K562 (cell line): Measurements from ENCODE around the gene ZNF71. TPM values are rescaled to one million over a fixed set of nuclear protein-coding genes. Genes with fewer than 3 reads are reported as not detected.

Experiments used
- ATAC-seq: fragments of 200-7000 bp; cut with Tn5 transposase; 3 replicates; pipeline ENCODE4 v1.9.1; 2020; ENCODE audit warnings: moderate library complexity
- BruUV-seq: library from RNA; stranded (reverse); fragments of 400-500 nt; replicated peaks from 2 replicates; lab custom pipeline; 2021; lab: Mats Ljungman, UMichigan
- CTCF ChIA-PET: fragments of 300-600 bp; formaldehyde crosslinking; extraction: SDS; loops from one replicate; lab custom pipeline; 2021; ENCODE audit warnings: low intra/inter-chr PET ratio; lab: Yijun Ruan, JAX
- POLR2A ChIA-PET: fragments of 300-600, 350-650 bp; sonication (Branson Sonifier 250); formaldehyde crosslinking; extraction: SDS; loops from one replicate; lab custom pipeline; 2021; ENCODE audit warnings: antibody characterized with exemption, inconsistent platforms; lab: Yijun Ruan, JAX
- DNase-seq, 4 experiments: peaks; one replicate each; pipeline versions ENCODE4 v3.0.0 to v3.0.0-alpha.2; 2011 to 2018; ENCODE audit warnings: low spot score in 3 of 4, mixed read lengths in 3 of 4; ENCODE audit errors: extremely low read depth in 1 of 4
- FAIRE-seq: peaks from 2 replicates; lab custom pipeline; 2011; peaks lifted over from hg19 to GRCh38; lab: Jason Lieb, UNC
- H2AFZ ChIP-seq: 2 replicates; pipeline ENCODE4 v1.6.0; 2011; ENCODE audit warnings: low read depth, low read length, control low read depth, inconsistent platforms
- H3K27ac ChIP-seq: fragments of 200-600 bp; 3 replicates; pipeline ENCODE4 v1.8.0; 2011; ENCODE audit warnings: low read depth, mild to moderate bottlenecking, control low read depth, inconsistent platforms, low read length, moderate library complexity, mixed read lengths; ENCODE audit errors: extremely low read depth
- H3K27me3 ChIP-seq, 2 experiments: fragments of 300-600 bp in 1 of 2; 2 replicates in 1 of 2; 3 replicates in 1 of 2; pipeline versions ENCODE4 v1.6.0 to v1.8.0; 2011; ENCODE audit warnings: inconsistent platforms in 2 of 2, low read length in 2 of 2, mild to moderate bottlenecking in 1 of 2, mixed read lengths in 1 of 2, moderate library complexity in 1 of 2; ENCODE audit not compliant: control insufficient read depth in 2 of 2, insufficient read depth in 2 of 2
- H3K36me3 ChIP-seq: fragments of 300-600 bp; 3 replicates; pipeline ENCODE4 v1.8.0; 2011; ENCODE audit warnings: mild to moderate bottlenecking, low read length, inconsistent platforms; ENCODE audit not compliant: control insufficient read depth, insufficient read depth
- H3K4me1 ChIP-seq, 2 experiments: fragments of 200-600 bp in 1 of 2; replicated peaks in 1 of 2; 2 replicates in 1 of 2; 3 replicates in 1 of 2; pipeline versions ENCODE4 v1.5.1 to v1.8.0; 2011; ENCODE audit warnings: inconsistent platforms in 2 of 2, low read length in 2 of 2, mild to moderate bottlenecking in 1 of 2, mixed read lengths in 1 of 2, moderate library complexity in 1 of 2; ENCODE audit not compliant: control insufficient read depth in 2 of 2, insufficient read depth in 2 of 2
- H3K4me2 ChIP-seq: 2 replicates; pipeline ENCODE4 v1.6.1; 2011; ENCODE audit warnings: low read length, control low read depth, inconsistent platforms, mixed read lengths; ENCODE audit not compliant: insufficient read depth
- H3K4me3 ChIP-seq: fragments of 200-600 bp; sonication (generic), shearing (Covaris generic); 2 replicates; pipeline ENCODE4 v1.5.1; 2016; ENCODE audit warnings: control low read depth, inconsistent platforms
- H3K79me2 ChIP-seq: fragments of 200-600 bp; 3 replicates; pipeline ENCODE4 v1.8.0; 2011; ENCODE audit warnings: low read length, inconsistent platforms; ENCODE audit not compliant: control insufficient read depth, insufficient read depth
- H3K9ac ChIP-seq, 2 experiments: 2 replicates each; pipeline versions ENCODE4 v1.6.0 to v1.6.1; 2011; ENCODE audit warnings: low read depth in 2 of 2, low read length in 2 of 2, control low read depth in 1 of 2, inconsistent platforms in 1 of 2, mild to moderate bottlenecking in 1 of 2, mixed read lengths in 1 of 2; ENCODE audit not compliant: insufficient read depth in 1 of 2
- H3K9me1 ChIP-seq: one replicate; pipeline ENCODE4 v1.6.0; 2011; ENCODE audit warnings: inconsistent platforms, mild to moderate bottlenecking, low read length, moderate library complexity; ENCODE audit not compliant: control insufficient read depth, insufficient read depth
- H3K9me3 ChIP-seq: replicated peaks from 2 replicates; pipeline ENCODE4 v1.5.1; 2011; ENCODE audit warnings: low read depth, low read length, inconsistent platforms; ENCODE audit not compliant: control insufficient read depth, insufficient read depth
- H4K20me1 ChIP-seq: replicated peaks from 2 replicates; pipeline ENCODE4 v1.6.1; 2011; ENCODE audit warnings: low read length, inconsistent platforms, mixed read lengths; ENCODE audit not compliant: control insufficient read depth, insufficient read depth
- ARID1B ChIP-seq: fragments of 450-650 bp; IDR thresholded peaks from 2 replicates; pipeline ENCODE4 v1.6.1; 2016; ENCODE audit warnings: antibody characterized with exemption, mild to moderate bottlenecking, inconsistent platforms
- BHLHE40 ChIP-seq: IDR thresholded peaks from 2 replicates; pipeline ENCODE4 v1.6.1; 2011; ENCODE audit warnings: low read length, improper control_type of control experiment
- CBFA2T3 ChIP-seq: fragments of 450-650 bp; IDR thresholded peaks from 2 replicates; pipeline ENCODE4 v1.6.1; 2017
- DPF2 ChIP-seq: fragments of 450-650 bp; IDR thresholded peaks from 2 replicates; pipeline ENCODE4 v1.6.1; 2016
- ELF2 ChIP-seq: fragments of 250-450 bp; sonication (Bioruptor Pico); IDR thresholded peaks from 2 replicates; pipeline ENCODE4 v1.5.0; 2021; ENCODE audit warnings: mild to moderate bottlenecking
- EP400 ChIP-seq: fragments of 450-650 bp; IDR thresholded peaks from 2 replicates; pipeline ENCODE4 v1.6.1; 2017; ENCODE audit warnings: antibody characterized with exemption, mild to moderate bottlenecking, moderate library complexity
- EZH2 ChIP-seq: IDR thresholded peaks from 2 replicates; pipeline ENCODE4 v1.6.1; 2012; ENCODE audit warnings: low read depth, mild to moderate bottlenecking, inconsistent platforms, low read length, borderline replicate concordance
- KAT7 ChIP-seq: sonication (generic); formaldehyde crosslinking; IDR thresholded peaks from 2 replicates; pipeline ENCODE4 v1.8.0; 2022; ENCODE audit warnings: missing genetic modification reagents, mild to moderate bottlenecking, borderline replicate concordance
- MBD2 ChIP-seq: sonication (generic); IDR thresholded peaks from 2 replicates; pipeline ENCODE4 v1.6.1; 2016; ENCODE audit warnings: low read depth, borderline replicate concordance
- MIER1 ChIP-seq: fragments of 450-650 bp; IDR thresholded peaks from 2 replicates; pipeline ENCODE4 v1.6.1; 2016; ENCODE audit warnings: antibody characterized with exemption, mild to moderate bottlenecking, low read depth
- ZNF778 ChIP-seq: fragments of 450-650 bp; formaldehyde crosslinking; IDR thresholded peaks from 2 replicates; pipeline ENCODE4 v1.4.0; 2020; ENCODE audit warnings: mild to moderate bottlenecking, moderate library complexity
- WGBS: fragments of 100-300 bp; shearing (Covaris generic); methylation state at CpG from one replicate; pipeline ENCODE4 v1.1.6; 2016; ENCODE audit warnings: low coverage, mixed read lengths; ENCODE audit not compliant: insufficient coverage; ENCODE audit errors: missing lambda C conversion rate; 5-methylcytosine and 5-hydroxymethylcytosine counted together
- in situ Hi-C: fragments of 300-500 bp; cut with MboI; formaldehyde crosslinking; loops from 4 replicates; pipeline ENCODE4 v1.15.0; 2018; ENCODE audit warnings: inconsistent platforms, mixed read lengths
- intact Hi-C: fragments of 100-400 bp; cut with micrococcal nuclease; formaldehyde crosslinking; loops from 2 replicates; pipeline ENCODE4 v1.14.2; 2022
- polyA plus RNA-seq, 8 experiments: library from polyadenylated mRNA; depleted of rRNA in 4 of 8; stranded (reverse) in 5 of 8; unstranded in 3 of 8; fragments of >200 nt; fragmentation: Nextera tagmentation in 2 of 8; fragmentation: Illumina TruSeq in 1 of 8; extraction: Ambion mirVana in 2 of 8; extraction: Trizol in 1 of 8; gene quantifications; 2 replicates each; pipeline versions ENCODE4 v1.2.1 to v1.2.3, GENCODE V29; 2011 to 2014; ENCODE audit warnings: inconsistent platforms in 1 of 8, missing spikeins in 1 of 8
- total RNA-seq, 7 experiments: library from RNA; depleted of rRNA in 6 of 7; stranded (reverse); fragments of >200 nt in 6 of 7; fragmentation: Illumina TruSeq in 2 of 7; extraction: Trizol in 2 of 7; gene quantifications; 2 replicates each; pipeline versions ENCODE4 v1.2.1 to v1.2.3, GENCODE V29; 2011 to 2021; ENCODE audit warnings: low replicate concordance in 1 of 7
- TF ChIP-seq, protein P1 (sequence below): sonication (generic); formaldehyde crosslinking; IDR thresholded peaks from 2 replicates; pipeline ENCODE4 v1.8.0; 2022; ENCODE audit warnings: mild to moderate bottlenecking, missing genetic modification reagents
- TF ChIP-seq, protein P2 (sequence below): fragments of 450-650 bp; IDR thresholded peaks from 2 replicates; pipeline ENCODE4 v1.6.1; 2016
- TF ChIP-seq, protein P3 (sequence below), 2 experiments: fragments of 450-650 bp; IDR thresholded peaks; 2 replicates each; pipeline ENCODE4 v1.6.1; 2016; ENCODE audit warnings: mild to moderate bottlenecking in 2 of 2, borderline replicate concordance in 1 of 2, low read depth in 1 of 2, moderate library complexity in 1 of 2

The ZNF71 gene
- total and polyA plus RNA-seq, 9 of the 15 experiments (the other 6 are each of a cell fraction or from before 2014, with no cell fraction given), result 0.04 to 0.13 (median 0.06) TPM; not detected in 4

DNA sequence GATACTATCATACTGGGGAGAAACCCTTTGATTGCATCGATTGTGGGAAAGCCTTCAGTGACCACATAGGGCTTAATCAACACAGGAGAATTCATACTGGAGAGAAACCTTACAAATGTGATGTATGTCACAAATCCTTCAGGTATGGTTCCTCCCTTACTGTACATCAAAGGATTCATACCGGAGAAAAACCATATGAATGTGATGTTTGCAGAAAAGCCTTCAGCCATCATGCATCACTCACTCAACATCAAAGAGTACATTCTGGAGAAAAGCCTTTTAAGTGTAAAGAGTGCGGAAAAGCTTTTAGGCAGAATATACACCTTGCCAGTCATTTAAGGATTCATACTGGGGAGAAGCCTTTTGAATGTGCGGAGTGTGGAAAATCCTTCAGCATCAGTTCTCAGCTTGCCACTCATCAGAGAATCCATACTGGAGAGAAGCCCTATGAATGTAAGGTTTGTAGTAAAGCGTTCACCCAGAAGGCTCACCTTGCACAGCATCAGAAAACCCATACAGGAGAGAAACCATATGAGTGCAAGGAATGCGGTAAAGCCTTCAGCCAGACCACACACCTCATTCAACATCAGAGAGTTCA is 40.7 kb upstream of the ZNF71 start:
- Histone ChIP-seq H3K9me1 (no peaks in the 10 kb centered on the region), H3K9ac (no peak overlapping the region), H3K27ac (no peak overlapping the region), H3K4me1 (no peaks in the 10 kb centered on the region), H4K20me1 (no peaks in the 10 kb centered on the region), H2AFZ (no peak overlapping the region), H3K4me3 (no peak overlapping the region), H3K4me2 (no peak overlapping the region), H3K79me2 (no peaks in the 10 kb centered on the region), H3K36me3 (no peaks in the 10 kb centered on the region), H3K9me3 (no peaks in the 10 kb centered on the region), H3K27me3 (no peaks in the 10 kb centered on the region)
- BruUV-seq, result no TSS peak
- DNase-seq, result no peak
- no peak for ATAC-seq
- CTCF ChIA-PET, result no interaction called here
- POLR2A ChIA-PET, result no interaction called here
- in situ Hi-C loops, result no loop called here
- no peak for FAIRE-seq
- intact Hi-C loops, result no loop called here
- WGBS, result under 1% methylated on average over 6 of the region's 6 CpGs
- TF ChIP-seq MBD2, result no peak
- TF ChIP-seq, protein P1, sequence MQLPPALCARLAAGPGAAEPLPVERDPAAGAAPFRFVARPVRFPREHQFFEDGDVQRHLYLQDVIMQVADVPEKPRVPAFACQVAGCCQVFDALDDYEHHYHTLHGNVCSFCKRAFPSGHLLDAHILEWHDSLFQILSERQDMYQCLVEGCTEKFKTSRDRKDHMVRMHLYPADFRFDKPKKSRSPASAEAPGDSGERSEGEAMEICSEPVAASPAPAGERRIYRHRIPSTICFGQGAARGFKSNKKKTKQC (CRISPR knock-in tag), result no peak
- TF ChIP-seq KAT7 (CRISPR knock-in tag), result no peak
- no peak for TF ChIP-seq DPF2
- no peak for TF ChIP-seq ARID1B
- no peak for TF ChIP-seq ELF2
- no peak for TF ChIP-seq EZH2
- TF ChIP-seq EP400, result no peak
- TF ChIP-seq, protein P2, sequence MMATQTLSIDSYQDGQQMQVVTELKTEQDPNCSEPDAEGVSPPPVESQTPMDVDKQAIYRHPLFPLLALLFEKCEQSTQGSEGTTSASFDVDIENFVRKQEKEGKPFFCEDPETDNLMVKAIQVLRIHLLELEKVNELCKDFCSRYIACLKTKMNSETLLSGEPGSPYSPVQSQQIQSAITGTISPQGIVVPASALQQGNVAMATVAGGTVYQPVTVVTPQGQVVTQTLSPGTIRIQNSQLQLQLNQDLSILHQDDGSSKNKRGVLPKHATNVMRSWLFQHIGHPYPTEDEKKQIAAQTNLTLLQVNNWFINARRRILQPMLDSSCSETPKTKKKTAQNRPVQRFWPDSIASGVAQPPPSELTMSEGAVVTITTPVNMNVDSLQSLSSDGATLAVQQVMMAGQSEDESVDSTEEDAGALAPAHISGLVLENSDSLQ, result no peak
- TF ChIP-seq, protein P3, sequence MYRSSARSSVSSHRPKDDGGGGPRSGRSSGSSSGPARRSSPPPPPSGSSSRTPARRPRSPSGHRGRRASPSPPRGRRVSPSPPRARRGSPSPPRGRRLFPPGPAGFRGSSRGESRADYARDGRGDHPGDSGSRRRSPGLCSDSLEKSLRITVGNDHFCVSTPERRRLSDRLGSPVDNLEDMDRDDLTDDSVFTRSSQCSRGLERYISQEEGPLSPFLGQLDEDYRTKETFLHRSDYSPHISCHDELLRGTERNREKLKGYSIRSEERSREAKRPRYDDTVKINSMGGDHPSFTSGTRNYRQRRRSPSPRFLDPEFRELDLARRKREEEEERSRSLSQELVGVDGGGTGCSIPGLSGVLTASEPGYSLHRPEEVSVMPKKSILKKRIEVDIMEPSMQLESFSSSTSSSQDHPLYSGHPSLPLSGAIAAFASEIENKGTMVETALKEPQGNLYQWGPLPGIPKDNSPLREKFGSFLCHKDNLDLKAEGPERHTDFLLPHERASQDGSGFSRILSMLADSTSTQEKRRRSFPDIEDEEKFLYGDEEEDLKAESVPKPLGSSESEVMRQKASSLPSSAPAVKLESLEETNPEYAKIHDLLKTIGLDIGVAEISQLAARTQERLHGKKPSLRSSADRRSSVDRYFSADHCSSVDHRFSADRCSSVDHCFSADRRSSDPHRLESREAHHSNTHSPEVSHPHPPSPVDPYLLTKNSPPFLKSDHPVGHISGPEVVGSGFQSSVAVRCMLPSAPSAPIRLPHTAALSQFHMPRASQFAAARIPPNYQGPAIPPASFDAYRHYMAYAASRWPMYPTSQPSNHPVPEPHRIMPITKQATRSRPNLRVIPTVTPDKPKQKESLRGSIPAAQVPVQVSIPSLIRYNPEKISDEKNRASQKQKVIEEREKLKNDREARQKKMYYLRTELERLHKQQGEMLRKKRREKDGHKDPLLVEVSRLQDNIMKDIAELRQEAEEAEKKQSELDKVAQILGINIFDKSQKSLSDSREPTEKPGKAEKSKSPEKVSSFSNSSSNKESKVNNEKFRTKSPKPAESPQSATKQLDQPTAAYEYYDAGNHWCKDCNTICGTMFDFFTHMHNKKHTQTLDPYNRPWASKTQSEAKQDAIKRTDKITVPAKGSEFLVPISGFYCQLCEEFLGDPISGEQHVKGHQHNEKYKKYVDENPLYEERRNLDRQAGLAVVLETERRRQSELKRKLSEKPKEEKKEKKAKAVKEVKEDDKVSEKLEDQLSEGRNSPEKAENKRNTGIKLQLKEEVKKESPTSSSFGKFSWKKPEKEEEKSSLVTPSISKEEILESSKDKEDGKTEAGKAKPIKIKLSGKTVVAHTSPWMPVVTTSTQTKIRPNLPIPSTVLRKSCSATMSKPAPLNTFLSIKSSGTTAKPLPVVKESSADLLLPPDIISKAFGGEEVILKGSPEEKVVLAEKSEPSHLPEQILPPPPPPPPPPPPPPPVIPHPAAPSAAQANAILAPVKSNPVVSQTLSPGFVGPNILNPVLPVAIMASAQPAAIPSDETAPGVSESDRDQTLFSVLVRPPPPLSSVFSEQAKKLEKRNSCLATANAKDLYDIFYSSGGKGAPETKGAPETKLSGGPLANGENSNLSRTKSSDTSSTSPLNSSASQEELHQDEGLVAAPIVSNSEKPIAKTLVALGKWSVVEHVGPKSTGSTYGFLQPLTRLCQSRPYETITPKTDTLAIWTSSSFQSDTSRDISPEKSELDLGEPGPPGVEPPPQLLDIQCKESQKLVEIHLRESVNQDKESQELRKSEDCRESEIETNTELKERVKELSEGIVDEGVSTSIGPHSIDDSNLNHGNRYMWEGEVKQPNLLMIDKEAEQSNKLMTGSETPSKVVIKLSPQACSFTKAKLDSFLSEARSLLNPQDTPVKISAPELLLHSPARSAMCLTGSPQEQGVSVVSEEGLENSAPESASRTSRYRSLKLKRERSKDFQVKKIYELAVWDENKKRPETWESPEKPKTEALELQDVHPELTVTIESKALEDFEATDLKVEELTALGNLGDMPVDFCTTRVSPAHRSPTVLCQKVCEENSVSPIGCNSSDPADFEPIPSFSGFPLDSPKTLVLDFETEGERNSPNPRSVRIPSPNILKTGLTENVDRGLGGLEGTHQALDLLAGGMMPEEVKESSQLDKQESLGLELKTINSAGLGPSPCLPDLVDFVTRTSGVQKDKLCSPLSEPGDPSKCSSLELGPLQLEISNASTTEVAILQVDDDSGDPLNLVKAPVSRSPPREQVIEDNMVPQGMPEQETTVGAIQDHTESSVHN (IDR thresholded peaks at IDR 0.05; ENCODE audit: borderline replicate concordance in 1 of 2, low read depth in 1 of 2), result no peak
- TF ChIP-seq BHLHE40, result no peak
- TF ChIP-seq ZNF778 (CRISPR knock-in tag), result no peak
- TF ChIP-seq CBFA2T3, result no peak
- no peak for TF ChIP-seq MIER1
